Activated T-helper 1 cell treated with anti-CD3 and anti-CD28 coated beads, Interleukin-12 subunit alpha, Interleukin-12 subunit beta, Interleukin-2, Interleukin-4 antibody, amounts not matched to agents 30 ng/mL and 10 ng/mL and 1 ng/mL, durations not matched to agents 14 hours and 24 hours and 36 hours (primary cell): ENCODE results near the gene PLCD1. TPM values are rescaled to one million over a fixed set of nuclear protein-coding genes. Genes with fewer than 3 reads are reported as not detected.
"Not testable (repeated sequence)": the region's sequence is repeated elsewhere in the genome, so short reads cannot be mapped to it uniquely, and the experiment has no call there.

Experiments used
- DNase-seq: peaks from one replicate; pipeline ENCODE4 v3.0.0; 2021; ENCODE audit warnings: low spot score
- H3K27ac Mint-ChIP-seq: one replicate; pipeline ENCODE4 v1.8.0; 2021; ENCODE audit warnings: mild to moderate bottlenecking, mixed read lengths
- H3K27me3 Mint-ChIP-seq: one replicate; pipeline ENCODE4 v1.8.0; 2022; ENCODE audit warnings: mild to moderate bottlenecking, moderate library complexity, mixed read lengths; ENCODE audit not compliant: insufficient read depth
- H3K36me3 Mint-ChIP-seq: one replicate; pipeline ENCODE4 v1.8.0; 2021; ENCODE audit warnings: low read depth, mixed read lengths
- H3K4me1 Mint-ChIP-seq: one replicate; pipeline ENCODE4 v1.8.0; 2021; ENCODE audit warnings: low read depth, mixed read lengths
- H3K4me3 Mint-ChIP-seq: one replicate; pipeline ENCODE4 v1.8.0; 2021; ENCODE audit warnings: mild to moderate bottlenecking, moderate library complexity, mixed read lengths
- H3K9me3 Mint-ChIP-seq: one replicate; pipeline ENCODE4 v1.8.0; 2021; ENCODE audit warnings: mixed read lengths
- intact Hi-C: fragments of 100-400 bp; cut with micrococcal nuclease; formaldehyde crosslinking; loops from one replicate; pipeline ENCODE4 v1.15.1; 2024
- total RNA-seq: library from RNA; stranded (reverse); gene quantifications from 2 replicates; pipeline ENCODE4 v1.2.3, GENCODE V29; 2022

The PLCD1 gene
- total RNA-seq, 1 donor from 2014 or later = 4.3 TPM

- H3K27me3 Mint-ChIP-seq = peaks cover 4% of the 10 kb centered on the region
- no peak overlapping the region for H3K27ac Mint-ChIP-seq
- H3K4me1 Mint-ChIP-seq = peaks cover 40% of the 10 kb centered on the region
- intact Hi-C loops = loop anchor here (5.0 kb wide), 1 partner anchor 460 kb away; the partner anchor contains the start of gene ACVR2B
- DNase-seq = no peak
- no peak overlapping the region for H3K4me3 Mint-ChIP-seq
- peaks cover 9% of the 10 kb centered on the region for H3K36me3 Mint-ChIP-seq
- no peaks in the 10 kb centered on the region for H3K9me3 Mint-ChIP-seq
These were observed 37.6 kb downstream of the PLCD1 start for GRCh38 chr3:37991823-37992222.

DNA sequence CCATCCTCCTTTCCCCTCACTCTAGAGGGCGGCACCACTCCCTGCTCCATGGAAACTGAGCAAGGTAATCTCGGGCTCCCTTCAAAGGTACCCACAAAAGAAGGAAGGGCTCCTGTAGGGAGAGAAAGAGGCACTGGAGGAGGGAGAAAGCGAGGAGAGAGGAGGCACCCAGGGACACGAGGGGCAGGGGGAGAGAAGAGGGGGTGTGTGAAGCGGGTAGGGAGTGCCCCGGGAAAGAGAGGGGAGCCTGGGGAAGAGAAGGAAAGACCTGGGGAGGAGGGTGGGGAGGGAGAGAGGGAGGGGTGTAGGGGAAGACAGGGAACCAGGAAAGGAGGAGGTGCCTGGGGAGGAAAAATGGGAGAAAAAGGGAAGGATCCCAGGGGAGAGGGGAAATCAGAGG is 38.3 kb downstream of the PLCD1 start:
- Mint-ChIP-seq H3K4me3 (no peak overlapping the region), H3K27me3 (peaks cover 4% of the 10 kb centered on the region), H3K27ac (no peak overlapping the region), H3K9me3 (no peaks in the 10 kb centered on the region), H3K4me1 (peaks cover 33% of the 10 kb centered on the region), H3K36me3 (peaks cover 6% of the 10 kb centered on the region)
- no peak for DNase-seq
- intact Hi-C loops = loop anchor here (5.0 kb wide), 1 partner anchor 461 kb away; the partner anchor contains the start of gene ACVR2B

GRCh38 chr3:37990527-37990926 is 38.9 kb downstream of the PLCD1 start, which contains the start of gene VILL:
TSS of gene VILL (plus strand) at chr3:37990786. CDS start at chr3:37993673, 2,887 bp downstream.
- H3K27ac Mint-ChIP-seq = no peak within 1 kb of the TSS
- intact Hi-C loops = loop anchor here (5.0 kb wide), 1 partner anchor 462 kb away; the partner anchor contains the start of gene ACVR2B
- no peak for DNase-seq
- peaks cover 4% of the 10 kb centered on the region for H3K27me3 Mint-ChIP-seq
- H3K36me3 Mint-ChIP-seq = peaks cover under 1% of the 10 kb centered on the region
- no peaks in the 10 kb centered on the region for H3K9me3 Mint-ChIP-seq
- H3K4me1 Mint-ChIP-seq = peaks cover 27% of the 10 kb centered on the region
- no peak within 1 kb of the TSS for H3K4me3 Mint-ChIP-seq

DNA sequence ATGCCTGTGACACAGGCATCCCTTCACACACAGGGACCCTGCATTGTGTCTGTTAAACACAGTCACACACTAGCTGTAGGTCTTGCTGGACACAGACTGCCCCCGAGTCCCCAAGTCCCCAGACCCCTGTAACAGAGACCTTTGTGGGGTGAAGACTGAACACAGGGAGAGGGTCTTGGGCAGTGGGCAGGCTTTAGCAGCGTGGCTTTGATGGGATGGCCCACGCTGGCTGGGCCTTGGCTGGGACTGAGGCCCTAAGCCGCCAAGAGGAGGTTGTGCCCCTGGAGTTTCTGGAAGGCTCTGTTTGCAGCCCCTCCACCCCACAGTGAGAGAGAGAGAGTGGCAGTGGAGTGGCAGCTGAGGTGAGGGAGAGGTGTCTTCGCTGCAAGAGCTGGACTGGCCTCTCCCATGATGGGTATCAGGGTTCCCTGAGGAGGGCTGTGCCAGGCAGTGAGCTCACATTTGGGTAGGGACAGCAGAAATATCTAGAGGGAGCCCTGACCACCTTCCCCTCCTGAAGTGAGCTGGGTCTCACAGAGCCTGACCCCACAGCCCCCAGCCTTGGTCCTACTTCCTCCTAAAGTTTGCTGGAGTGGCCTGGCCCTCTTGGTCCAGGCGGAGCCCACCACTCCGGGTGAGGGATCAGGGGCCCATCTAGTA is 39.5 kb downstream of the PLCD1 start:
- Mint-ChIP-seq H3K36me3 (no peaks in the 10 kb centered on the region), H3K4me3 (no peak overlapping the region), H3K27ac (no peak overlapping the region), H3K9me3 (no peaks in the 10 kb centered on the region), H3K4me1 (peaks cover 21% of the 10 kb centered on the region), H3K27me3 (peaks cover 4% of the 10 kb centered on the region)
- intact Hi-C loops = loop anchor here (5.0 kb wide), 1 partner anchor 462 kb away; the partner anchor contains the start of gene ACVR2B
- DNase-seq = no peak

DNA sequence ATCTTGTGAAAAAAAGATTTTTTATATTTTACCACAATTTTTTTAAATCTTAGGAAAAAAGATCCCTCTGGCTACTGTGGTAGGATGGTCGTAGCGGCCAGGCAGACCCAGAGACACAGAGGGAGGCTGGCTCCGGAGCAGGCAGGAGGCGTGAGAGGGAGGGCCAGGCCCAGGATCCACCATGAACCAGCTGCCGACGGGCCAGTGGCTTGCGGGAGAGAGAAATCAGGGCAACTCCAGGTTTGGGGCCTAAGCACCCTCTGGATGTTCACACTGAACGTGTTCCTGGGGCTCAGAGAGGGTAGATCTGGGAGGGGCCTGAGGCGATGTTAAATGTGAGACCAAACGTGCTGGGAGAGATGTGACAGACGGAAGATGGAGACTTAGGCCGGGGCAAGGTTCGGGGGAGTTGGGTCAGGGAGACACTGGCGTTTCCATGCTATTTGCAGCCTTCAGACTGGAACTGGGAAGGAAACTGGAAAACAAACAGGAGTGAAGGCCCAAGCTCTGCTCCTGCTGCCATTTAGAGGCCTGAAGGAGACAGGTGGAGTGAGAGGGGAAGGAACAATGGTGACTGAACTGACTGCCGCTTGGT is 40.4 kb downstream of the PLCD1 start:
- H3K27ac Mint-ChIP-seq = no peak overlapping the region
- no peak overlapping the region for H3K4me3 Mint-ChIP-seq
- intact Hi-C loops = no loop called here
- no peaks in the 10 kb centered on the region for H3K9me3 Mint-ChIP-seq
- DNase-seq = no peak
- peaks cover 12% of the 10 kb centered on the region for H3K4me1 Mint-ChIP-seq
- no peaks in the 10 kb centered on the region for H3K36me3 Mint-ChIP-seq
- peaks cover 4% of the 10 kb centered on the region for H3K27me3 Mint-ChIP-seq

DNA sequence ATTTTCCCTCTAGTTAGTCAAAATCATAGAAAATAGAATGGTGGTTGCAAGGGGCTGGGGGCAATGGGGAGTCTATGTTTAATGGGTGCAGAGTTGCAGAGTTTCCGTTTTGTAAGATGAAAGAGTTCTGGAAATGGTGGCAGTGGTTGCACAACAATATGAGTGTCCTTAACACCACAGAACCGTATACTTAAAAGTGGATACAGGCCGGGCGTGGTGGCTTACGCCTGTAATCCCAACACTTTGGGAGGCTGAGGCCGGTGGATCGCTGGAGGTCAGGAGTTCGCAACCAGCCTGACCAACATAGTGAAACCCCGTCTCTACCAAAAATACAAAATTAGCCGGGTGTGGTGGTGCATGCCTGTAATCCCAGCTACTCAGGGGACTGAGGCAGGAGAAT is 41.1 kb downstream of the PLCD1 start:
- H3K4me3 Mint-ChIP-seq, H3K27ac Mint-ChIP-seq, DNase-seq, H3K36me3 Mint-ChIP-seq, intact Hi-C loops, H3K4me1 Mint-ChIP-seq, H3K9me3 Mint-ChIP-seq, H3K27me3 Mint-ChIP-seq: not testable (repeated sequence)

- no peak for DNase-seq
- Mint-ChIP-seq H3K4me3 (no peak overlapping the region), H3K27me3 (peaks cover 4% of the 10 kb centered on the region), H3K27ac (no peak overlapping the region), H3K36me3 (no peaks in the 10 kb centered on the region), H3K4me1 (no peaks in the 10 kb centered on the region), H3K9me3 (no peaks in the 10 kb centered on the region)
- intact Hi-C loops = no loop called here
These were observed 41.7 kb downstream of the PLCD1 start for GRCh38 chr3:37987751-37988179.

GRCh38 chr3:37987315-37987697 is 42.1 kb downstream of the PLCD1 start:
- DNase-seq = no peak
- H3K9me3 Mint-ChIP-seq = no peaks in the 10 kb centered on the region
- H3K4me3 Mint-ChIP-seq = no peak overlapping the region
- intact Hi-C loops = no loop called here
- peaks cover 4% of the 10 kb centered on the region for H3K27me3 Mint-ChIP-seq
- H3K4me1 Mint-ChIP-seq = no peaks in the 10 kb centered on the region
- no peaks in the 10 kb centered on the region for H3K36me3 Mint-ChIP-seq
- no peak overlapping the region for H3K27ac Mint-ChIP-seq

DNA sequence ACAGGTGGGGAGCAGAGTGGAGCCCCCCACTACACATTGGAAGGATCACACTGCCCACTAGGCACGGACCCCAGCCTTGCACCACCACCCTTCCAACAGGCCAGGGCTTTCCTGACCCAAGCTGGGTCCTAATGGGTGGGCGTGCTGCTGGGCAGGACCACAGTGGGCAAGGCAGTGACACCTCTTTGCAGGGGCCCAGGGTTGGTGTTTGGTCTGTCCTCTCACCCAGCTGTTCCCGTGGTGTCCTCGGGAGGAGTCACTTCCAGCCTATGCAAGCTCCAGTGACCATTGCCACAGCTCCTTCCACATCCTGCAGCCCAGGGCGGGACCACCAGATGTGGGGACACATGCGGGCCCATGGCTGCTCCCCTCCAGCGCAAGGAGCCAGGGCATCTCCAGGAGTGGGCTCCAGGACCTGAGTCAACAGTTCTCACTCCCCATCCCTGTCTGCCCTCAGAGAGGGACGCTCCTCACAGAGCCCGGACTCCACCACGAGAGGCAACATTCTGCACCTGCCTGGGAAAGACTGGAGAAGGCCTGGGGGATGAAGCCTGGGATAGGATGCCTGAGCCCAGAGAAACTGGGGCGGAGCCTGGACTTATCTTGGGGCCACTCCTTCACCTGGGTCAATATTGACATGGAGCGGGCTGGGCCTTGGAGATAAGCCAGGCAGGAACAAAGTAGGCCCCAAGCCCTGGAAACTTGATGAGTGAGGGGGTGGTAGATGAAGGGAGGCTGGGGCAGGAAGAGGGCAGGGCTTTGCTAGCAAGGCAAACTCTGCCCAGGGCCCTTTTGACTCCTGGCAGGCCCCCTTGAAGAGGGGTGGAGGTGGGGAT is 42.7 kb downstream of the PLCD1 start:
- no peak for DNase-seq
- intact Hi-C loops = no loop called here
- Mint-ChIP-seq H3K27me3 (peaks cover 4% of the 10 kb centered on the region), H3K4me3 (no peak overlapping the region), H3K27ac (no peak overlapping the region), H3K9me3 (no peaks in the 10 kb centered on the region), H3K36me3 (no peaks in the 10 kb centered on the region), H3K4me1 (no peaks in the 10 kb centered on the region)

GRCh38 chr3:37985637-37986320 is 43.7 kb downstream of the PLCD1 start:
- DNase-seq = no peak
- Mint-ChIP-seq H3K4me1 (no peaks in the 10 kb centered on the region), H3K27me3 (peaks cover 4% of the 10 kb centered on the region), H3K27ac (no peak overlapping the region), H3K36me3 (no peaks in the 10 kb centered on the region), H3K9me3 (no peaks in the 10 kb centered on the region), H3K4me3 (no peak overlapping the region)
- intact Hi-C loops = no loop called here

DNA sequence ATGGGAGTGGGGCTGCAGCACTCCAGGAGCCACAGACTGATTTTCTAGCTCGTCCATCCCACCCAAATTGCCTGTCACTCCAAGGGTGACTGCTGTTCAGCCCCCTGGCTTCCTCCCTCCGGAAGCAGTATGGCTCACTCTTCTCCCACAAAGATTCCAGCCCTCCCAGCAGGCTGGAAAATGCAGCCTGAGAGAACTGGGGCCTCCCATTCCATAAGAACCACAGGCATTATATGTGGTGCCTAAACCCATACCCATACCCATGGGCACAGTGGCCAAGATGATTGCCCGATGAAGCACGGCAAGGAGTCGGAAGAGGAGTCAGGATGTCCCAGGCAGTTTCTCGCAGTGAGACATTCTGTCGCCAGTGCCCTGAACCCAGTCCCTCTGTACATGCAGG is 44.8 kb downstream of the PLCD1 start:
- H3K36me3 Mint-ChIP-seq = no peaks in the 10 kb centered on the region
- H3K9me3 Mint-ChIP-seq = no peaks in the 10 kb centered on the region
- no peaks in the 10 kb centered on the region for H3K27me3 Mint-ChIP-seq
- intact Hi-C loops = no loop called here
- H3K4me1 Mint-ChIP-seq = no peaks in the 10 kb centered on the region
- no peak overlapping the region for H3K4me3 Mint-ChIP-seq
- DNase-seq = no peak
- H3K27ac Mint-ChIP-seq = no peak overlapping the region

DNA sequence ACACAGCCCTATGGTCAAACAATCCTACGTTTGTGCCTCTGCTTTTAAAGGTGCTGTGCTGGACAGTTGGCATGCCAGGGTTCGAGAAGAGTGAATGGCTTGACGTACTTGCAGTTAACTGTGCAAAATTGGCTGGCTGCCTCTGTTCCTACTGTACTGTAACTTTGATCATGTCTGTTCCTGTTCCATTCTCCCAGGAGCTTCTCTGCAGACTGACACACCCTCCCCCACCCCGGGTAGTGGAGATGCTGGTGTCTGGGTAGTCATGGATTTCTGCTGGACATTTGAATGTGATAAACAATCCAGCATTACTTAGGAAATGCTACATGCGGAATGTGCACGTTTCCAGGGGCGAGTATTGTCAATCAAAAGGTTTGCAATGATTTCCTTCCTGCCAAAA is 45.4 kb downstream of the PLCD1 start:
- H3K4me3 Mint-ChIP-seq = no peak overlapping the region
- intact Hi-C loops = no loop called here
- no peak for DNase-seq
- no peaks in the 10 kb centered on the region for H3K27me3 Mint-ChIP-seq
- no peak overlapping the region for H3K27ac Mint-ChIP-seq
- H3K9me3 Mint-ChIP-seq = no peaks in the 10 kb centered on the region
- no peaks in the 10 kb centered on the region for H3K36me3 Mint-ChIP-seq
- no peaks in the 10 kb centered on the region for H3K4me1 Mint-ChIP-seq
